ENCODE measurements around the gene DCPS.
"Not testable (repeated sequence)": the region's sequence is repeated elsewhere in the genome, so short reads cannot be mapped to it uniquely, and the experiment has no call there.

DNA sequence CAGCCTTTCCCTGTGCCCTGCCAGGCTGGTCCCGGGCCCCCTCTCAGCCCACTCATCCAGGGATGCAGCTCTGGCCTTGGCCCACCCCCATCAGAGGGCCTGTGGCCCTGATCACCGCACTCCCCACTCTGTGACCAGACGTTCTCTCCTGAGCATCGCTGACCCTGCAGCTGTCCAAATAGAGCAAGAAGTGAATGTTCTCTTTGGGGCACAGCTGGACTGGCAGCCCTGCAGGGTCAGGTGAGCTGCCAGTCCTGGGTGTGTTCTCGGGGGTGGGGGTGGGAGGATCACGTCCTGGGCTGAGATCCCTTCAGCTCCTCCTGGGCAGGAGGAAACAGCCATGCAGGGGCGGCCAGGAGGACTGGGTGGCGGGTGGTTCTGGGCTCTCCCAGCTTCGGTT lies 60.9 kb downstream of the DCPS start:
- TF ChIP-seq, protein P1, sequence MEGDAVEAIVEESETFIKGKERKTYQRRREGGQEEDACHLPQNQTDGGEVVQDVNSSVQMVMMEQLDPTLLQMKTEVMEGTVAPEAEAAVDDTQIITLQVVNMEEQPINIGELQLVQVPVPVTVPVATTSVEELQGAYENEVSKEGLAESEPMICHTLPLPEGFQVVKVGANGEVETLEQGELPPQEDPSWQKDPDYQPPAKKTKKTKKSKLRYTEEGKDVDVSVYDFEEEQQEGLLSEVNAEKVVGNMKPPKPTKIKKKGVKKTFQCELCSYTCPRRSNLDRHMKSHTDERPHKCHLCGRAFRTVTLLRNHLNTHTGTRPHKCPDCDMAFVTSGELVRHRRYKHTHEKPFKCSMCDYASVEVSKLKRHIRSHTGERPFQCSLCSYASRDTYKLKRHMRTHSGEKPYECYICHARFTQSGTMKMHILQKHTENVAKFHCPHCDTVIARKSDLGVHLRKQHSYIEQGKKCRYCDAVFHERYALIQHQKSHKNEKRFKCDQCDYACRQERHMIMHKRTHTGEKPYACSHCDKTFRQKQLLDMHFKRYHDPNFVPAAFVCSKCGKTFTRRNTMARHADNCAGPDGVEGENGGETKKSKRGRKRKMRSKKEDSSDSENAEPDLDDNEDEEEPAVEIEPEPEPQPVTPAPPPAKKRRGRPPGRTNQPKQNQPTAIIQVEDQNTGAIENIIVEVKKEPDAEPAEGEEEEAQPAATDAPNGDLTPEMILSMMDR (conservative IDR thresholded peaks at IDR 0.05) = not testable (repeated sequence)
- TF ChIP-seq EZH2 (IDR thresholded peaks at IDR 0.05; ENCODE audit: low read depth) = not testable (repeated sequence)
